Measurements from ENCODE around the gene LDLRAD3. TPM values are rescaled to one million over a fixed set of nuclear protein-coding genes. Genes with fewer than 3 reads are reported as not detected.

Gene LDLRAD3
- total RNA-seq, 1 donor from 2014 or later: 10.2 TPM

- Histone ChIP-seq H3K27me3 (ENCODE audit: control insufficient read depth, insufficient read depth, low read length) (no peaks in the 10 kb centered on the region), H3K4me3 (ENCODE audit: low read depth, low read length) (no peak overlapping the region), H3K36me3 (ENCODE audit: control insufficient read depth, insufficient read depth, low read length) (no peaks in the 10 kb centered on the region)
- no peak for DNase-seq (ENCODE audit: low read depth)
- TF ChIP-seq, protein P1, sequence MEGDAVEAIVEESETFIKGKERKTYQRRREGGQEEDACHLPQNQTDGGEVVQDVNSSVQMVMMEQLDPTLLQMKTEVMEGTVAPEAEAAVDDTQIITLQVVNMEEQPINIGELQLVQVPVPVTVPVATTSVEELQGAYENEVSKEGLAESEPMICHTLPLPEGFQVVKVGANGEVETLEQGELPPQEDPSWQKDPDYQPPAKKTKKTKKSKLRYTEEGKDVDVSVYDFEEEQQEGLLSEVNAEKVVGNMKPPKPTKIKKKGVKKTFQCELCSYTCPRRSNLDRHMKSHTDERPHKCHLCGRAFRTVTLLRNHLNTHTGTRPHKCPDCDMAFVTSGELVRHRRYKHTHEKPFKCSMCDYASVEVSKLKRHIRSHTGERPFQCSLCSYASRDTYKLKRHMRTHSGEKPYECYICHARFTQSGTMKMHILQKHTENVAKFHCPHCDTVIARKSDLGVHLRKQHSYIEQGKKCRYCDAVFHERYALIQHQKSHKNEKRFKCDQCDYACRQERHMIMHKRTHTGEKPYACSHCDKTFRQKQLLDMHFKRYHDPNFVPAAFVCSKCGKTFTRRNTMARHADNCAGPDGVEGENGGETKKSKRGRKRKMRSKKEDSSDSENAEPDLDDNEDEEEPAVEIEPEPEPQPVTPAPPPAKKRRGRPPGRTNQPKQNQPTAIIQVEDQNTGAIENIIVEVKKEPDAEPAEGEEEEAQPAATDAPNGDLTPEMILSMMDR (IDR thresholded peaks at IDR 0.05; ENCODE audit: insufficient read depth, low read length, poor library complexity, severe bottlenecking): no peak
Measured at GRCh38 chr11:36060926-36061325, 117.1 kb downstream of the LDLRAD3 start.

DNA sequence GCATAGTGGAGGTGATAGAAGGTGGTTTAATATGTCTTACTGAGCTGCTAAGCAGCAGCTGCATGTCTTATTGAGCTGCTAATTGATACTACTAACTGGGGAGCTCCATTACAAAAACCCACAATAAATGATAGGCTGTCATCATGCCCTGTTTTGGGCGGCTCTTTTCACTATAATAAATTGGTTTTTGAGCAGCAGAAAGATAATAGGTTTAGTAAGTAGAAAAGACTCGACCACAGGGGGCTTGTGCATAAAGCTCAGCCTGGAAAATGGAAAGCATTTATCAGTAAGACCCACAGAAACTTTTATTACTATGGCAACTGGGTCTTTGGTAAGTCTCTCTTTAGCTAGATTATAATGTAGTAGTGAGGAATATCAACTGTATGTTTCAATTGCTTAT is 117.6 kb downstream of the LDLRAD3 start:
- Histone ChIP-seq H3K4me3 (ENCODE audit: low read depth, low read length) (no peak overlapping the region), H3K27me3 (ENCODE audit: control insufficient read depth, insufficient read depth, low read length) (no peaks in the 10 kb centered on the region), H3K36me3 (ENCODE audit: control insufficient read depth, insufficient read depth, low read length) (no peaks in the 10 kb centered on the region)
- TF ChIP-seq, protein P1 (IDR thresholded peaks at IDR 0.05; ENCODE audit: insufficient read depth, low read length, poor library complexity, severe bottlenecking): no peak
- DNase-seq (ENCODE audit: low read depth): no peak

DNA sequence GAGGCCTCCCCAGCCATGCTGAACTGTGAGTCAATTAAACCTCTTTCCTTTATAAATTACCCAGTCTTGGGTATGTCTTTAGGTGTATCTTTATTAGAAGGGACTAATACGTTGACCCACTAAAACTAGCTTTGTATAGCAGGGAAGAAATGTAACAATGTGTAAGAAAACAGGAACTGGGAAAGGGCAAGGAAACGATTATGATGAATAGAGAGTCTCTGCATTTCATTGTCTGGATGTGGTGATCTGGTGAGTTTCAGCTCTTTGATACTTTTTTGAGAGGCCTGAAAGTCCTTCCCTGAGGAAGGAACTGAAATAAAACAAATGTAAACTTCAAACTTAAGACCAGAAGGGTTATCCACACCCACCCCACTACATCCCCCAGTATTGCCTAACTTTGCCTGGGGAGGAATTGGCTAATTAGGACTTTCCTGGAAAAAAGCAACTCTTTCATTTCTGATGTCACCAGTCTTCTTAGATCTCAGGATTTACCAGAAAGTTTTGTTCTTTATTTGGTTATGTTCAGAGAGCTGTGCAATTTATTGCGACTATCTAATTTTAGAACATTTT is 119.0 kb downstream of the LDLRAD3 start:
- DNase-seq (ENCODE audit: low read depth): no peak
- Histone ChIP-seq H3K4me3 (ENCODE audit: low read depth, low read length) (no peak overlapping the region), H3K27me3 (ENCODE audit: control insufficient read depth, insufficient read depth, low read length) (no peaks in the 10 kb centered on the region), H3K36me3 (ENCODE audit: control insufficient read depth, insufficient read depth, low read length) (no peaks in the 10 kb centered on the region)
- TF ChIP-seq, protein P1 (IDR thresholded peaks at IDR 0.05; ENCODE audit: insufficient read depth, low read length, poor library complexity, severe bottlenecking): no peak

- TF ChIP-seq, protein P1 (IDR thresholded peaks at IDR 0.05; ENCODE audit: insufficient read depth, low read length, poor library complexity, severe bottlenecking): no peak
- no peaks in the 10 kb centered on the region for H3K36me3 ChIP-seq (ENCODE audit: control insufficient read depth, insufficient read depth, low read length)
- H3K4me3 ChIP-seq (ENCODE audit: low read depth, low read length): no peak overlapping the region
- no peaks in the 10 kb centered on the region for H3K27me3 ChIP-seq (ENCODE audit: control insufficient read depth, insufficient read depth, low read length)
- DNase-seq (ENCODE audit: low read depth): no peak
Measured at GRCh38 chr11:36065436-36065835, 121.6 kb downstream of the LDLRAD3 start.

DNA sequence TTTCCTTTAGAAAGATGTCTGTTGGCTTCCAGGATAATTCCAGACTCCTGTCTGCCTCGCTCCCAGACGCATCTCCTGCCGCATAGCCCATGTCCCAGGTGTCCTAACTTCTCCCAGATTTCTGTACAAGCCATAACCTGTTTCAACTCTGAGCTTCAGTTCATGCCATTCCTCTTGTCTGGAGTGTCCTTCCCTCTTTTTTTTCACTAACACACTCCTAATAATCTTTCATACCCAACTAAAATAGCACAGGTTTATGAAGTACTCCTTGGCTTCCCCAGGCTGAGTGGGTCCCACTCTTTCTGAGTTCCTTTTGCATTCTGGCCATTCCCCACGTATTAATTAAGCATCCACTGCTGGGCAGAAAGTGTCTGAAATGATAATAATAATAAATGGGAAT is 123.0 kb downstream of the LDLRAD3 start:
- TF ChIP-seq, protein P1 (IDR thresholded peaks at IDR 0.05; ENCODE audit: insufficient read depth, low read length, poor library complexity, severe bottlenecking): no peak
- Histone ChIP-seq H3K36me3 (ENCODE audit: control insufficient read depth, insufficient read depth, low read length) (no peaks in the 10 kb centered on the region), H3K27me3 (ENCODE audit: control insufficient read depth, insufficient read depth, low read length) (no peaks in the 10 kb centered on the region), H3K4me3 (ENCODE audit: low read depth, low read length) (no peak overlapping the region)
- no peak for DNase-seq (ENCODE audit: low read depth)

GRCh38 chr11:36069576-36070212 is 125.8 kb downstream of the LDLRAD3 start:
- Histone ChIP-seq H3K36me3 (ENCODE audit: control insufficient read depth, insufficient read depth, low read length) (no peaks in the 10 kb centered on the region), H3K4me3 (ENCODE audit: low read depth, low read length) (no peak overlapping the region), H3K27me3 (ENCODE audit: control insufficient read depth, insufficient read depth, low read length) (no peaks in the 10 kb centered on the region)
- TF ChIP-seq, protein P1 (IDR thresholded peaks at IDR 0.05; ENCODE audit: insufficient read depth, low read length, poor library complexity, severe bottlenecking): no peak
- DNase-seq (ENCODE audit: low read depth): no peak

Data from kidney epithelial cell (primary cell).